ENCODE data around the gene GEMIN7. TPM values are rescaled to one million over a fixed set of nuclear protein-coding genes. Genes with fewer than 3 reads are reported as not detected.
"Not testable (repeated sequence)": the region's sequence is repeated elsewhere in the genome, so short reads cannot be mapped to it uniquely, and the experiment has no call there.

Gene GEMIN7
- polyA plus RNA-seq, 3 donors: 16.0 to 20.3 (median 20.1) TPM

GRCh38 chr19:45102481-45102880, 23.4 kb downstream of the GEMIN7 start:
- no peak for DNase-seq (ENCODE audit: low read depth in 3 of 3, low spot score in 2 of 3)

DNA sequence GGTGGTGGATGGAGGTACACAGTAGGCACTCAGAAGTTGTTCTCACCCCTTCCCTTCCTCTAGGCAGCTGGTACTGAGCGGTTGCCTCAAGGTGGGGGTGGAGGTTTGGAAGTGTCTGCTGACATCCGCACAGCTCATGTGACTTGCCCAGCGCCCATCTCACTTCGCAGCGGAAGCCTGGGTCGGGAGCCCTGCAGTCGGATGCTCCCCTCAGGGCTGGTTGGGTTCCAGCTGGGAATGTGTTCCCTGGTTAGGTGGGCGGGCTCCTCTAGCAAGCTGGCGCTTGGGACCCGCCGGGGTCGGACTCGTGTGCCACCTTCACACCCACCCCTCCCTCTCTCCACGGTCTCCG, 24.1 kb downstream of the GEMIN7 start:
- DNase-seq (ENCODE audit: low read depth in 3 of 3, low spot score in 2 of 3): no peak

- DNase-seq (ENCODE audit: low read depth in 3 of 3, low spot score in 2 of 3): no peak
Observed at GRCh38 chr19:45103508-45104319, 24.7 kb downstream of the GEMIN7 start.

DNA sequence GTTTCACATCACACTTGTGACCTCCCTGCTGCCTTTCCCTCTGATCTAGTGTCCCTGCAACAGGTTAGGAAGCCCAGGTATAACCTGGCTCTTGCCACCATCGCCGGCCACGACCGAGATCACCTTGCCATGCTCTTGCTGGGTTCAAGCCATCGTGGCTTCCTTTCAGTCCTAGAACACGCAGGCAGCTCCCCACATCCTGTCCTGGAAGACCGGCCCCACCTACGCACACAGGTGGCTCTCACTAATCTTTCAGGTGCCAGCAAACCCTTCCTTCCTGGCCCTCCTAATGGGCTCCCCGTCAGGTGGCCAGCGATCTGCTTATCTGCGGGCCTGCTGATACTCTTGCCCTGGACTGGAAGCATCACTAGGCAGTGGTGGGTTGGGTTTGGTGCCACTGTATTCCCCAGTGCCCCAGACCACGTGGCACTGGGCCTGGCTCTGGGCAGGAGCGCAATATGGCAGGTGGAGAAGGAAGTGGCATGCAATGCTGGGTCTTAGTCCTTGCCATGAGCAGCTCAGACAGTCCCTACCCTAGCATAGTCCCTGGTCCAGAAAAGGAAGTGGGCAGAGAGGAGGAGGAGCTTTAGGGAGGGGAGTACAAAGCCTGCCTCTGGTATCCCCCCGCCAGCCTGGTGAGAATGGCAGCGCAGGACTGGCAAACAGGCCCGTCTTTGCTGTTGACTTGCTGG, 25.7 kb downstream of the GEMIN7 start:
- no peak for DNase-seq (ENCODE audit: low read depth in 3 of 3, low spot score in 2 of 3)

- not testable (repeated sequence) for DNase-seq (ENCODE audit: low read depth in 3 of 3, low spot score in 2 of 3)
Observed at GRCh38 chr19:45106363-45106762, 27.3 kb downstream of the GEMIN7 start.

DNA sequence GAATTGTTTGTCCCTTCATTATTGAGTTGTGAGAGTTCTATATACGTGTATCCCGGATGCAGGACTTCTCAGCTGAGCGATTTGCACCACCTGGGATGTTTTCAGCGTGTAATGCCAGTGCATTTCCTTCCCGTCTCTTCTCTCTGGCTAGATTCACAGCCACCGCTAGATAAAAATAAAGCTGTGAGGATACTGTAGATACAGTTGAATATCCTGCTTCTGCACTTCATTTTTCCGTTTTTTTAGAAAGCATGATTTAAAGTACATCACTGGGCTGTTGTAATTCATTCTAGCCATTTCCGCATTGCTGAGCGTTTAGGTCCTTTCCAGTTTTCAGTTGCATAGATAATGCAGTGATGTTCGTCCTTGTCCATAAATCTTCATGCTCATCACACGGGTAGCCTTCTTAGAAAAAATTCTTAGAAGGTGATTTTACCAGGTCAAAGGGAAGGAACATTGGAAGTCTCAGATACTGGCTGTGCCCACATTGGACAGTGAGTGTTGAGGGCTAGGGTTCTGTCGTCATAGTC, 28.6 kb downstream of the GEMIN7 start:
- DNase-seq (ENCODE audit: low read depth in 3 of 3, low spot score in 2 of 3): no peak

DNA sequence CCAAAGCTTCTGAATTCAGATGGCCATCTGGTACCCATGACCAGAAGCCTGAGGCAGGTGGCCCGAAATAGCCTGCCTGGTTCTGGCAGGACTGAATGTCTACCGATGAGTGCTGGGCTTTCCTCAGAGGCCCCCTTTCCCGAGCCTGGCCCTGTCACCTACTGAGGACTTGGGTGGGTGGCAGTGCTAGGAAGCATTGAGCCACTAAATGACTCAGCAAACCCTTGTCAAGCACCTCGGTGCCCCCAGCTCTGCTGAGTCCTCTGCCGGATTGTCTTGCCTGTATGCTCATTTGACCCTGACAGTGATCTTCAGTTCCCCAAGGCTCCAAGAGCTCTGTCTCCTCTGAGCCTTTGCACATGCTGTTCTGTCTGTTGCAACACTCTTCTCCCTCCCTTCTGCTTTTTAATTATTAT, 31.8 kb downstream of the GEMIN7 start:
- no peak for DNase-seq (ENCODE audit: low read depth in 3 of 3, low spot score in 2 of 3)

- DNase-seq (ENCODE audit: low read depth in 3 of 3, low spot score in 2 of 3): no peak
Observed at GRCh38 chr19:45112111-45112827, 33.2 kb downstream of the GEMIN7 start.

GRCh38 chr19:45113628-45114027, 34.6 kb downstream of the GEMIN7 start:
- no peak for DNase-seq (ENCODE audit: low read depth in 3 of 3, low spot score in 2 of 3)

- no peak for DNase-seq (ENCODE audit: low read depth in 3 of 3, low spot score in 2 of 3)
Observed at GRCh38 chr19:45114116-45114515, 35.1 kb downstream of the GEMIN7 start.

DNA sequence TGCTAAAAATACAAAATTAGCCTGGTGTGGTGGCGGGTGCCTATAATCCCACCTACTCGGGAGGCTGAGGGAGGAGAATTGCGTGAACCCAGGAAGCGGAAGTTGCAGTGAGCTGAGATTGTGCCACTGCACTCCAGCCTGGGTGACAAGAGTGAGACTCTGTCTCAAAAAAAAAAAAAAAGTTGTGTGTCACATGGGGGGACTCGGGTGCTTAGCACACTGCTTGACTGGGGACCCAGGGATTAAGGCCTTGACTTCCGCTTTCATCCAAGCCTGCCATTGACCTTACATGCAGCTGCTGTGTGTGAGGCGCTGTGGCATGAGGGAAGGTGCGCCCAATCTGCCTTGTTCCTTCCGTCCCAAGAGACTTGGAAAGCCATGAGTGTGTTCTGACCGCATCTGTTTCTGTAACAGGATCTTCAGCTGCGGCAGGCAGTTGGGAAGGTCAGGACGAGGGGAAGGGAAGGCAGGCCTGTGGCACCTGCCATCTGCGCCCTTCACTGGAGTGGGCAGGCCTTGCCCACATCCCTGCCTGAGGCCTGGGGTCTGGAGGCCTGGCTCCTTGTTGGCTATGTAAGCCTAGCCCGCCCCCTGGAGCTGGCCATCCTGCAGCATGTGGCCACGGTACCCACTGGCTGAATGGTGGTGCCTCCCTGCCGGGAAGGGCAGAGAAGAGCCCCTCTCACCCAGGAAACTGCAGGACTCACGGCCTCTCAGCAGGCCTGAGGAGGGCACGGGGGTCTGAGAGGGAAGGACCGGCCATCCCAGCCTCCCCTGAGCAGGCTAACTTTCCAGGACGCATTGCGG, 37.0 kb downstream of the GEMIN7 start:
- no peak for DNase-seq (ENCODE audit: low read depth in 3 of 3, low spot score in 2 of 3)

GRCh38 chr19:45117167-45117594, 38.1 kb downstream of the GEMIN7 start:
- no peak for DNase-seq (ENCODE audit: low read depth in 3 of 3, low spot score in 2 of 3)

- no peak for DNase-seq (ENCODE audit: low read depth in 3 of 3, low spot score in 2 of 3)
Observed at GRCh38 chr19:45117671-45118070, 38.6 kb downstream of the GEMIN7 start.

GRCh38 chr19:45118106-45118505, 39.0 kb downstream of the GEMIN7 start:
- no peak for DNase-seq (ENCODE audit: low read depth in 3 of 3, low spot score in 2 of 3)

GRCh38 chr19:45118591-45119355, 39.7 kb downstream of the GEMIN7 start:
- DNase-seq (ENCODE audit: low read depth in 3 of 3, low spot score in 2 of 3): not testable (repeated sequence)

GRCh38 chr19:45119582-45119981, 40.5 kb downstream of the GEMIN7 start:
- no peak for DNase-seq (ENCODE audit: low read depth in 3 of 3, low spot score in 2 of 3)

DNA sequence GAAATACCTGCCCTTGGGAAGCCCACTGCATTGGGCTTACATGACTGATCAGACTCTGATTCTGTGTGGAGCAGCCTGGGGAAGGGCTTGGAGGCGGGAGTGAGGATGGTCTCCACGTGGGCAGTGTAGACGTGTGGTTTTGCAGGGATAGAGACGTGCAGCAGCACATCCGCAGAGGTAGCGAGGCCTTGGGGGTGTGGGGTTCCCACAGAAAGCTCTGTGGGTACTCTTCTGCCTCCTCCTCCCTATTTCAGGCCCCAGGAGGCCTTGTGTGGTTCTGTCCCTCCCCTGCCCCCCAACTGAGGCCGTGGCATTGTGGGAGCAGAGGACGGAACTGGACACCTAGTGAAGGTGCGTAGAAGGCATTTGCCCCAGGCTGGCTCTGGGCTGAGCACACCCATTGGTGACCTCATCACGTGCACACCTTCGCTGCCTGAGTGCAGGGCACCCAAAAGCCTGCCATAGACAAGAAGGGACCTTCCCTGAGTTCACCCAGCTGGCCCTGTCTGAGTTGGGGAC, 42.8 kb downstream of the GEMIN7 start:
- DNase-seq (ENCODE audit: low read depth in 3 of 3, low spot score in 2 of 3): no peak

DNA sequence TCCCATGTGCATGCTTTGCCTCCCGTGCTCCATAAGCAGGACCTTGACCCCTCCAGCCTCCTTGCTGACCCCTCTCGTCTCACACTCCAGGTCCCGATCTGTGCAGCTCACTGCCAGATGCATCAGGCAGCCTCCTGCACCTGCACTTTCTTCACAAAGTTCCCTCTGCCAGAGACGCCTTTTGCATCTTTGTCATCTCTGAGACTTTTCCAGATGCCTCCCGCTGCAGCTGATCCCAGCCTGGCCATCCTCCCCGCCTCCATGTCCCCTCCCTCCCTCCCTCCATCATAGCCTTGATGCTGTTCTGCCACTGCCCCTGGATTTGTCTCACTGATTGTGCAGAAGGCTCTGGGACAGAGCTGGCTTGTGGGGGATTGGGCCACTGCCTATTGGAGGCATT, 43.8 kb downstream of the GEMIN7 start:
- DNase-seq (ENCODE audit: low read depth in 3 of 3, low spot score in 2 of 3): no peak

DNA sequence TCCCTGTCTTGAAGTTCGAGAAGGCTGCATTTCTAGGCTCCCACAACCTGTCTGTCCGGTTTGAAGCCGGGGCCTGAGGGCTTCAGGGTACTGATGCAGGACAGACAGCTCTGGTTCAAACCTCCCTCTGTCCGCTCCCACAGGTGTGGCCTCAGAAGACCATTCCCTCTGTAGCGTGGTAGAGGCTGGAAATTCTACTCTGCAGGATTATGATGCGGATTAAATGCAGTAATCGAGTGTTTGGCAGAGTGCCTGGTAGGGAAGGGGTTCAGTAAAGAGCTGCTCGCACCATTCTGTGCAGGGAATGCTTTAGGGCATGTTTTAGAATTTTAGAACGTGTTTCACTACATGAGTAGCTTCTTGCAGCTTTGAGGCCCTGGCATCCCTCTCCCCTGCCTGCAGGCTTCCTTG, 44.4 kb downstream of the GEMIN7 start:
- no peak for DNase-seq (ENCODE audit: low read depth in 3 of 3, low spot score in 2 of 3)

Data from right renal cortex interstitium (tissue), 3 donors.